Vagina (tissue), 2 donors: Measurements from ENCODE around the gene CADM2. TPM values are rescaled to one million over a fixed set of nuclear protein-coding genes. Genes with fewer than 3 reads are reported as not detected.

Experiments used
- DNase-seq, 2 donors: peaks; one replicate each; pipeline ENCODE4 v3.0.0-alpha.2; 2017; ENCODE audit errors: extremely low spot score in 2 of 2
- H3K27ac ChIP-seq: fragments of 200-600 bp; sonication (generic); one replicate; pipeline ENCODE4 v1.5.1; 2019
- H3K27me3 ChIP-seq: fragments of 200-600 bp; sonication (generic); one replicate; pipeline ENCODE4 v1.5.1; 2019
- H3K36me3 ChIP-seq, 2 donors: fragments of 200-600 bp; sonication (generic); one replicate each; pipeline ENCODE4 v1.5.1; 2017 to 2019
- H3K4me1 ChIP-seq: fragments of 200-600 bp; sonication (generic); one replicate; pipeline ENCODE4 v1.5.1; 2019
- H3K4me3 ChIP-seq, 2 donors: fragments of 200-600 bp; sonication (generic); 1 replicate in 1 of 2; 2 replicates in 1 of 2; pipeline ENCODE4 v1.5.1; 2016 to 2019
- H3K9me3 ChIP-seq: fragments of 200-600 bp; sonication (generic); one replicate; pipeline ENCODE4 v1.5.1; 2019
- POLR2A ChIP-seq, 2 donors: fragments of 450-650 bp; IDR thresholded peaks; one replicate each; pipeline ENCODE4 v1.6.1; 2017; ENCODE audit warnings: antibody characterized with exemption in 2 of 2, mild to moderate bottlenecking in 2 of 2, moderate library complexity in 2 of 2
- POLR2AphosphoS5 ChIP-seq, 2 donors: sonication (generic); formaldehyde crosslinking; IDR thresholded peaks; one replicate each; pipeline ENCODE4 v1.9.0; 2017; ENCODE audit warnings: antibody characterized with exemption in 2 of 2, mild to moderate bottlenecking in 2 of 2, low read depth in 1 of 2; ENCODE audit not compliant: insufficient read depth in 1 of 2
- intact Hi-C: fragments of 100-400 bp; cut with DNase I; formaldehyde crosslinking; loops from one replicate; pipeline ENCODE4 v1.15.1; 2023
- total RNA-seq: library from RNA; depleted of rRNA; stranded (reverse); fragments of >200 nt; gene quantifications from one replicate; pipeline ENCODE4 v1.2.3, GENCODE V29; 2016
- TF ChIP-seq, protein P1 (sequence below), 3 experiments: fragments of 450-650 bp in 2 of 3; fragments of 200-600 bp in 1 of 3; sonication (generic) in 1 of 3; IDR thresholded peaks; one replicate each; pipeline ENCODE4 v1.5.1; 2017 to 2019; ENCODE audit warnings: antibody characterized with exemption in 3 of 3, mild to moderate bottlenecking in 2 of 3, moderate library complexity in 2 of 3

The CADM2 gene
- total RNA-seq, 1 donor from 2014 or later = 3.7 TPM

DNA sequence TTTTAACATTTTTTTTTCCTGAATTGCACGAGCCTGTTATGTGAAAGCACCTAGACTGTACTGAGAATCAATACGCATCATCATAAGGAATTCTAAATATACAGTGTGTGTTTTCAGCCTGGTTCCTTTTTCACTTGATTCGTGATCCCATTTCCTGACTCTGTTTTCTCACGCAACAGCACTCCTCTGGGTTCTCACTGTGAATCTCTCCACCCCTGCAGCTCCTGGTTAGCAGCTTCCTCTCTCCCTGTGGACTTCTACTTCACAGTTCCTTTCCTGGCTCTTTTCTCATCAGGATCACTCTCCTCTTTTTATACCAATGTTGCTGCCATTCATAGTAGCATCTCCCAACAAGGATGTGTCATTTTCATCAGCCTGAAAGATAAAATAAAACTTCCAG lies 297.2 kb downstream of the CADM2 start:
- TF ChIP-seq, protein P1, sequence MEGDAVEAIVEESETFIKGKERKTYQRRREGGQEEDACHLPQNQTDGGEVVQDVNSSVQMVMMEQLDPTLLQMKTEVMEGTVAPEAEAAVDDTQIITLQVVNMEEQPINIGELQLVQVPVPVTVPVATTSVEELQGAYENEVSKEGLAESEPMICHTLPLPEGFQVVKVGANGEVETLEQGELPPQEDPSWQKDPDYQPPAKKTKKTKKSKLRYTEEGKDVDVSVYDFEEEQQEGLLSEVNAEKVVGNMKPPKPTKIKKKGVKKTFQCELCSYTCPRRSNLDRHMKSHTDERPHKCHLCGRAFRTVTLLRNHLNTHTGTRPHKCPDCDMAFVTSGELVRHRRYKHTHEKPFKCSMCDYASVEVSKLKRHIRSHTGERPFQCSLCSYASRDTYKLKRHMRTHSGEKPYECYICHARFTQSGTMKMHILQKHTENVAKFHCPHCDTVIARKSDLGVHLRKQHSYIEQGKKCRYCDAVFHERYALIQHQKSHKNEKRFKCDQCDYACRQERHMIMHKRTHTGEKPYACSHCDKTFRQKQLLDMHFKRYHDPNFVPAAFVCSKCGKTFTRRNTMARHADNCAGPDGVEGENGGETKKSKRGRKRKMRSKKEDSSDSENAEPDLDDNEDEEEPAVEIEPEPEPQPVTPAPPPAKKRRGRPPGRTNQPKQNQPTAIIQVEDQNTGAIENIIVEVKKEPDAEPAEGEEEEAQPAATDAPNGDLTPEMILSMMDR (IDR thresholded peaks at IDR 0.05) = no peak
- TF ChIP-seq POLR2AphosphoS5 (IDR thresholded peaks at IDR 0.05; ENCODE audit: insufficient read depth in 1 of 2, low read depth in 1 of 2) = no peak
- TF ChIP-seq POLR2A (IDR thresholded peaks at IDR 0.05) = no peak
- H3K36me3 ChIP-seq = no peaks in the 10 kb centered on the region
- intact Hi-C loops = no loop called here
- H3K9me3 ChIP-seq = no peaks in the 10 kb centered on the region
- H3K4me1 ChIP-seq = no peaks in the 10 kb centered on the region
- H3K27me3 ChIP-seq = no peaks in the 10 kb centered on the region
- no peak overlapping the region for H3K4me3 ChIP-seq
- H3K27ac ChIP-seq = no peak overlapping the region
- no peak for DNase-seq

DNA sequence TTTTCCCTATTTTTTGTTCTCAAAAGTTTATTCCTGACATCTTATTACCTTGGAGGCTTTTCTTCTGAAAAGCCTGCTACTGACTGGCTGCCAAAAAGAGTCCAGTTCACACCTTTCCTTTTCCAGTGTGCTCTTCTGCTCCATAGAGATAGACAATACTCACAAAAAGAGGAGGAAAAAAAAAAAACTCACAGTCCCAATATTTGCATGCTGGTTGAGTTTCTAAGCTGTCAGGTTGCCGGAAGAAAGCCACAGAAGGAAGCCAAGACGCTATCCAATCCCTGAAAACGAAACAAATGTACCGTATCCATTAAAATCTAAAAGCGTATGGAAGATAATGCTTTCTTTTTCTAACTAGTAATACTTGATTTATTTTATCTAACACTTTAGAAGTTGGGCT lies 299.5 kb downstream of the CADM2 start:
- Histone ChIP-seq H3K4me3 (no peak overlapping the region), H3K36me3 (no peaks in the 10 kb centered on the region), H3K4me1 (no peaks in the 10 kb centered on the region), H3K9me3 (no peaks in the 10 kb centered on the region), H3K27me3 (no peaks in the 10 kb centered on the region), H3K27ac (no peak overlapping the region)
- no peak for DNase-seq
- intact Hi-C loops = no loop called here
- TF ChIP-seq, protein P1 (IDR thresholded peaks at IDR 0.05) = no peak
- no peak for TF ChIP-seq POLR2AphosphoS5 (IDR thresholded peaks at IDR 0.05; ENCODE audit: insufficient read depth in 1 of 2, low read depth in 1 of 2)
- TF ChIP-seq POLR2A (IDR thresholded peaks at IDR 0.05) = no peak

DNA sequence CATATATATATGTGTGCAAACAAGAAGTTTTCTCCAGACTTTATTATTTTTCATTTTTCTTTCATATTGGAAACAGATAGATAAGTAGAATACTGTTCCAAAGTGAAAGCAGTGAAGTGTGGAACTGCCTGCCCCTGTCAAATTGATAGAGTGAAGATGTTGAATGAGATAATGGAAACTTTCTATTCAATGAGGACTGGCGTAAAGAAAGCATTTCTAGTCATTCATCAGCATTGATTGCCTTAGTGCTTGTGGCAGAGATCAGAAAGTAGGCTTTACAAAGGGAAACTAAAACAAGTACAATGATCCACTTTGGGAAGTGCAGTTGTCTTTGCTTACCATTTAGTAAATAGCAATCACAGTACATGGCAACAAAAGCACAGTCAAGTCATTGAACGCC lies 300.0 kb downstream of the CADM2 start:
- DNase-seq = no peak
- Histone ChIP-seq H3K27me3 (no peaks in the 10 kb centered on the region), H3K9me3 (no peaks in the 10 kb centered on the region), H3K4me1 (no peaks in the 10 kb centered on the region), H3K27ac (no peak overlapping the region), H3K4me3 (no peak overlapping the region), H3K36me3 (no peaks in the 10 kb centered on the region)
- TF ChIP-seq, protein P1 (IDR thresholded peaks at IDR 0.05) = no peak
- TF ChIP-seq POLR2AphosphoS5 (IDR thresholded peaks at IDR 0.05; ENCODE audit: insufficient read depth in 1 of 2, low read depth in 1 of 2) (no peak), POLR2A (IDR thresholded peaks at IDR 0.05) (no peak)
- intact Hi-C loops = no loop called here

DNA sequence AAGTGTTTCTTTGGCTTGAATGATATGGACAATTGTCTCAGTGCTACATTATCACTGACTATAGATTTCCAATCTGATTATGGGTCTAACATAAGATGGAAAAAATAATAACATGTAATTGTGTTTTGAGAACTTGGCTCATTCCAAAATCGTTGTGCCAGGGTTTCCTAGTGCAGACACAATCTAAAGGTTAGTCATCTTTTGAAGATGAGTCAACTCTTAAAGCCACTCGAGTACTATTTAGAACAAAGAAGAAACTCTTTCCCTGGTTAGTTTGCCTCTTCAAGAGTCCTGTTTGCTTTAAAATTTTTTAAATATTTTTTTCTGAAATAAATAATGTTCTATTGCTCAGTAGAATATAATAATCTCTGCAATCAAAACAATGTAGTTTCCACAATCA lies 301.0 kb downstream of the CADM2 start:
- H3K4me1 ChIP-seq = no peaks in the 10 kb centered on the region
- no peak overlapping the region for H3K27ac ChIP-seq
- no peaks in the 10 kb centered on the region for H3K27me3 ChIP-seq
- no peaks in the 10 kb centered on the region for H3K9me3 ChIP-seq
- intact Hi-C loops = no loop called here
- H3K4me3 ChIP-seq = no peak overlapping the region
- no peak for TF ChIP-seq POLR2AphosphoS5 (IDR thresholded peaks at IDR 0.05; ENCODE audit: insufficient read depth in 1 of 2, low read depth in 1 of 2)
- no peak for TF ChIP-seq POLR2A (IDR thresholded peaks at IDR 0.05)
- TF ChIP-seq, protein P1 (IDR thresholded peaks at IDR 0.05) = no peak
- H3K36me3 ChIP-seq = no peaks in the 10 kb centered on the region
- DNase-seq = no peak

DNA sequence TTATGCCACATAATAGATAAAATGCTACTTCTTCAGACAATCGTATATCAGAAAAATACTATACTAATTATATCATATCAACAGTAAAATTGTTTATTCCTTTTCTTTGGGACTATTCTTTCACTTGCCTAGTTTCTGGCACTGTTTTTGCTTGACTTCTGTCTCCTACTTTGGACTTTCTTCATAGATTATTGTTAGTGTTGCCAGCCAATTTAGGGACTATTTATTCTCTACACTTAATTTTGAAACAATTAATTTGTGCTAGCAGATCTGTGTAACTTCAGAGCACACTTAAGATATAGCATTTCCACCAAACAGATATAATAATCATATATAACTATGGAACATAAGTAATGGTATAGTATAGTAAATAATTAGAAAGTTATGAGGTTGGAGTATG lies 305.6 kb downstream of the CADM2 start:
- Histone ChIP-seq H3K4me1 (no peaks in the 10 kb centered on the region), H3K27ac (no peak overlapping the region), H3K9me3 (no peaks in the 10 kb centered on the region), H3K27me3 (no peaks in the 10 kb centered on the region), H3K4me3 (no peak overlapping the region), H3K36me3 (no peaks in the 10 kb centered on the region)
- intact Hi-C loops = no loop called here
- DNase-seq = no peak
- TF ChIP-seq, protein P1 (IDR thresholded peaks at IDR 0.05) = no peak
- TF ChIP-seq POLR2A (IDR thresholded peaks at IDR 0.05) = no peak
- TF ChIP-seq POLR2AphosphoS5 (IDR thresholded peaks at IDR 0.05; ENCODE audit: insufficient read depth in 1 of 2, low read depth in 1 of 2) = no peak
